Psoas muscle (tissue), 8 donors: Measurements from ENCODE around the gene UTRN. TPM values are rescaled to one million over a fixed set of nuclear protein-coding genes. Genes with fewer than 3 reads are reported as not detected.

ENCODE experiments used
- ATAC-seq, 4 donors: fragments of 200-7000 bp; cut with Tn5 transposase; one replicate each; pipeline ENCODE4 v1.9.1; 2020; ENCODE audit warnings: moderate library complexity in 3 of 4, mild to moderate bottlenecking in 2 of 4
- DNase-seq, 2 donors: peaks; one replicate each; pipeline ENCODE4 v3.0.0-alpha.2; 2020
- H3K27ac ChIP-seq: fragments of 200-600 bp; one replicate; pipeline ENCODE4 v1.8.0; 2022
- H3K27me3 ChIP-seq, 3 donors: fragments of 200-600 bp in 1 of 3; one replicate each; pipeline versions ENCODE4 v1.6.1 to v1.8.0; 2013 to 2022; ENCODE audit warnings: low read length in 2 of 3, mild to moderate bottlenecking in 2 of 3, moderate library complexity in 1 of 3; ENCODE audit not compliant: insufficient read depth in 3 of 3
- H3K36me3 ChIP-seq, 2 donors: fragments of 200-600 bp in 1 of 2; one replicate each; pipeline versions ENCODE4 v1.6.1 to v1.8.0; 2013 to 2022; ENCODE audit warnings: low read depth in 1 of 2, mild to moderate bottlenecking in 1 of 2, moderate library complexity in 1 of 2; ENCODE audit not compliant: insufficient read depth in 1 of 2
- H3K4me1 ChIP-seq: fragments of 200-600 bp; one replicate; pipeline ENCODE4 v1.8.0; 2022
- H3K4me3 ChIP-seq: fragments of 200-600 bp; one replicate; pipeline ENCODE4 v1.8.0; 2022; ENCODE audit warnings: mild to moderate bottlenecking
- H3K9me3 ChIP-seq: fragments of 200-600 bp; one replicate; pipeline ENCODE4 v1.8.0; 2022
- CTCF ChIP-seq: fragments of 200-600 bp; IDR thresholded peaks from one replicate; pipeline ENCODE4 v1.8.0; 2022; ENCODE audit warnings: antibody characterized with exemption
- WGBS, 3 donors: extraction: QIAGEN DNeasy Blood & Tissue Kit; methylation state at CpG; one replicate each; pipeline versions ENCODE4 v1.1.6 to v1.1.7; 2013; 5-methylcytosine and 5-hydroxymethylcytosine counted together
- intact Hi-C, 2 donors: fragments of 100-400 bp; cut with DNase I; formaldehyde crosslinking; loops; one replicate each; pipeline versions ENCODE4 v1.11.0 to v1.14.2; 2022
- polyA plus RNA-seq, 3 donors: library from polyadenylated mRNA; stranded (reverse); fragments of 200-250 nt; gene quantifications; one replicate each; pipeline ENCODE4 v1.2.3, GENCODE V29; 2013
- total RNA-seq, 4 donors: library from RNA; stranded (reverse); fragmentation: NEBNext Ultra II Directional in 2 of 4; extraction: Animal tissue kit (Norgen Biotek cat#: 25700) in 2 of 4; gene quantifications; one replicate each; pipeline versions ENCODE4 v1.2.1 to v1.2.4, GENCODE V29; 2021 to 2023
- donor health status: healthy with polysubstance abuse.
- donor health status: DM: no; HTN: no; CAD: no; lungs with moderate emphysema.
- donor health status: Bipolar disorder and iron deficiency.
- donor health status: healthy.
- donor health status: DM: yes; HTN: yes; CAD: no.
- donor health status: DM: no; HTN: no; CAD: no.
- donor health status: DM: no; HTN: no; CAD: no.
- donor health status: DM: yes; HTN: yes; CAD: no.

The UTRN gene
- total and polyA plus RNA-seq, 7 donors: 6.0 to 64.9 (median 29.1) TPM

- ATAC-seq: peak; percentile 37 to 69 (median 48)
- H3K4me1 ChIP-seq: peaks cover 24% of the 10 kb centered on the region
- H3K4me3 ChIP-seq: peak overlapping the region; percentile 9
- H3K36me3 ChIP-seq: no peaks in the 10 kb centered on the region
- DNase-seq: no peak
- H3K27me3 ChIP-seq: no peaks in the 10 kb centered on the region
- no peaks in the 10 kb centered on the region for H3K9me3 ChIP-seq
- H3K27ac ChIP-seq: peak overlapping the region; percentile 74
- WGBS, 3 donors: 30 to 43% (median 33%) methylated on average over 5 of the region's 5 CpGs
- no peak for TF ChIP-seq CTCF
- intact Hi-C loops: no loop called here
Observed at GRCh38 chr6:144265390-144265789, 19.7 kb upstream of the UTRN start.

GRCh38 chr6:144266091-144266649, 19.0 kb upstream of the UTRN start:
- 2 to 8% (median 8%) methylated on average over 6 of the region's 6 CpGs for WGBS, 3 donors
- intact Hi-C loops: loop anchor here in 1 of 2 donors (1.0 to 2.0 kb wide), 2 partner anchors 20 to 49 kb away; no protein-coding TSS in a partner anchor
- peaks cover 24% of the 10 kb centered on the region for H3K4me1 ChIP-seq

GRCh38 chr6:144268794-144269349, 16.3 kb upstream of the UTRN start:
- Histone ChIP-seq H3K27me3 (no peaks in the 10 kb centered on the region), H3K36me3 (no peaks in the 10 kb centered on the region), H3K9me3 (no peaks in the 10 kb centered on the region), H3K27ac (peak overlapping the region; percentile 5), H3K4me1 (peaks cover 24% of the 10 kb centered on the region), H3K4me3 (no peak overlapping the region)
- ATAC-seq: no peak
- intact Hi-C loops: no loop called here
- no peak for TF ChIP-seq CTCF
- DNase-seq: no peak
- 83 to 88% (median 85%) methylated on average over 4 of the region's 4 CpGs for WGBS, 3 donors

More at GRCh38 chr6:144266091-144266649, 19.0 kb upstream of the UTRN start:
- Histone ChIP-seq H3K4me3 (peak overlapping the region; percentile 9), H3K36me3 (no peaks in the 10 kb centered on the region), H3K9me3 (no peaks in the 10 kb centered on the region), H3K27ac (peak overlapping the region; percentile 74), H3K27me3 (no peaks in the 10 kb centered on the region)
- peak; percentile 98 to 99 (median 98) for ATAC-seq
- peak; percentile 75 to 82 for DNase-seq
- no peak for TF ChIP-seq CTCF

- ATAC-seq: no peak
- 88 to 96% (median 92%) methylated on average over 1 of the region's 1 CpG for WGBS, 3 donors
- no peaks in the 10 kb centered on the region for H3K4me1 ChIP-seq
- no peak for DNase-seq
- intact Hi-C loops: no loop called here
- H3K27me3 ChIP-seq: no peaks in the 10 kb centered on the region
- H3K9me3 ChIP-seq: no peaks in the 10 kb centered on the region
- no peaks in the 10 kb centered on the region for H3K36me3 ChIP-seq
- TF ChIP-seq CTCF: no peak
- H3K27ac ChIP-seq: no peak overlapping the region
- no peak overlapping the region for H3K4me3 ChIP-seq
Observed at GRCh38 chr6:144277174-144277573, 8.0 kb upstream of the UTRN start.
